Stimulated activated CD8-positive, alpha-beta memory T cell treated with anti-CD3 and anti-CD28 coated beads, Interleukin-15, amount 100 ng/mL, for 4 hours (primary cell): ENCODE results near the gene FMN1.

Experiments used
- DNase-seq, 2 donors: peaks; one replicate each; pipeline ENCODE4 v3.0.0-alpha.2; 2020; ENCODE audit warnings: low read depth in 2 of 2

FMN1 gene

DNA sequence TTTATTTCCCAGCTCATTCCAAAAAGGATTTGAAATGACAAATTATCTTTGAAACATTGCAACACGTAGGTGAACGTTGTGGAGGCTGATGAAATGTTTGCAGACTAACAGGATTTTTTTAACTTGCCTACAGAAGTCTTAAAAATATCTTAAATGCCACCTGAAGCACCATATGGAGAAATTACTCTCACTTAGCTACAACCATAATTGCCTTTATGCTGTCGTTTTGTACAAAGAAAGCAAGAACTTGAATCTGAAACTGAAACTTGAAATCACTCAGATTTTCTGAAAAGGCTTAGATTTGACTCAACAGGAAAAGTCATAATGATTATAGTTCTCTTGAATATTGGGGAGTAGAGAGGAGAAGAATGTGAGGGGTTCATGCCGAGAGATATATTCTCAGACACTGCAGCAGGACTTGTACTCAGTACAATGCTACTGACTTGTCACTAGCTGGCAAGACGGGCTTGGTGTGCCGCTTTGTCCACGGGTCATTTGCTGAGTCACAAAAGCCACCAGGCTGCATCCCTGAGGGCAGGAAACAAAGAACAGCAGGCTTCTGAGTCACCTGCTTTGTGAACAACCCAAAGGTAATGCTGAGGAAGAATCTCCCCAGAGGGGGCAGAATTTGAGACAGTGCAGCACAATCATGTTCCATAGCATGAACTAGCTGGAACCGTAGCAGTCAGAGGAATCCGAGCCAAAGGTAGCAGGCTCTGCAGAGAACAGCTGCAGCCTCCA lies 7.1 kb upstream of the FMN1 start:
- peak; percentile 18 to 56 for DNase-seq

DNA sequence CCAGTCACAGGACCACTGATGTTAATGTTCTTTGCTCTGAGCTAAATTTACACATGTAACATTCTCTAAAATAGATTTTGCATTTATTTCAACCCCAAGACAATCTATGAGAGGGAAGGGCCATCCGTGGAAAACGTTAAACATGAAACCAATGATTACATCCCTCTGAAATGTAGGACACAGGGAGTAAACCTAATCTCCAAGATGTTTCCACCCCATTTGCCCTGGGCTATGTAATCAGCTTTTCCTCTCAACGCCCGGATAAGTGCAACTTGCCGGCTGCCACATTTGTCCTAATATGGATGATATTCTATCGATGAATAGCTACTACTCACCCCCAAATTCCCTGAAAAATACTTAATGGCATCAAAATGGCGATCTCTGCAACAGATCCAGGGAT lies 6.4 kb upstream of the FMN1 start:
- no peak for DNase-seq

DNA sequence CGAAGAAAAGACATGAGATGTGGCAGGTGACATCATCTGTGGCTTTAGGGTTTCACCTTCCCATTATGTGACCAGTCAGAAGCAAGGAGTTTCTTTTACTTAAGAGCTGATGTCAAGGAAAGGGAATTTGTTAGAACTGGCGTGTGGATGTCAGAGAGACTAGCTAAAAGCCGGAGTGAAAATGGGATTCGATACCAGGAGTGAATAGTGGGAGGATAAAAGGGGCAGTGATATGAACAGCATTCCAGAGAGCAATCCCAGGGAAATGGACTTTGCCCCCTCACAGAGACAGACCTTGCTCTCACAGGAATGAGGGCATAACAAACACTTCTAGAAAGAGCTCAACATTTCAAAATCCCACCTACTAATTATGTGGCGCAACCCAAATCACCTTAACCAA lies 5.9 kb upstream of the FMN1 start:
- no peak for DNase-seq

DNA sequence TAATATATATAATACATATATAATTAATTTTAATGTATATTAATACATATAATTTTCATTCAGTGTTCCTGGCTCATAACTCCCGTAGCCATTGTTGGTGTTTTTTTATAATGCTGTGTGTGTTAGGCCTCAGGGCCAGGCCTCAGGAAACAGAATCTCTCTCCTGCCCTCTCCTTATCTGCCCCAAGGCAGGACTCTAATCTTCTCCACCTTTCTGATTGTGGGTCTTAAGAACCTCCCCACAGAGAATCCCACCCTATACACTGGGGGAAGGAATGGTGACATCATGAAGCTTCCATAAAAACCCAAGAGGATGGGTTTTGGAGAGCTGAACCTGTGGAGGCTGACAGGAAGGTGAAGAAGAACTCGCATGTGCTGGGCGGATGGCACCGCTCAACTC lies 4.0 kb upstream of the FMN1 start:
- no peak for DNase-seq

DNA sequence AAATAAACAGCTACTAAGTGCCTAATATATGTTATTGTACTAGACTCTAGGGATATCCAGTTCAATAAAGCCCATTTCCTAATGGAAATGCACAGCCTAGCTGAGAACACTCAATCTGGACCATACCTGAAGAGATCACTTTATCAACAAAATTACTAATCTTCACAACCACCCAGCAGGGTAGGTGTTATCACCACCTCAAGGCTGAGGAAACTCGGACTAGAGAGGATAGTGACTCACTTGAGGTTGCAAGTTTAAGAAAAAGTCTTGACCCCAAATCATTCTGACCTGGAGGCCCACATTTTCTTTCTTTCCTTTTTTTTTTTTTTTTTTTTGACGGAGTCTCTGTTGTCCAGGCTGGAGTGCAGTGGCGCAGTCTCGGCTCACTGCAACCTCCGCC lies 3.1 kb upstream of the FMN1 start:
- DNase-seq, result no peak

DNA sequence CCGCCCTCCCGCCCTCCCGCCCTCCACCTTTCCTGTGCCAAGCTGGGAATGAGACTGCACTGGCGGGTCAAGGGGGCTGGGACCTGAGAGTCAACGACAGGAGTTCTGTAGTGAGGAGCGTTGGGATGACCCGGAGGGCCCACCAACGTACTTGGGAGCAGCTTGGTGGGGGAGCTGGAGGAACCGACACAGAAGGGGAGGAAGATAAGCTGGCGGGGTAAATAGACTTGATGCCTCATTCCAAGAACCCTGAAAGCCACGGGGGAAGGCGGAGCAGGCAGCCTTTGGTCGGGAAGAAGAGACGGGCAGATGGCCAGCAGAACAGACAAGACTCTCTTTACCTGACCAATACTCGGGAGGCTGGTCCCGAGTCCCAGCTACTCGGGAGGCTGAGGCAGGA lies 277 bp downstream of the FMN1 start:
- DNase-seq, result no peak

DNA sequence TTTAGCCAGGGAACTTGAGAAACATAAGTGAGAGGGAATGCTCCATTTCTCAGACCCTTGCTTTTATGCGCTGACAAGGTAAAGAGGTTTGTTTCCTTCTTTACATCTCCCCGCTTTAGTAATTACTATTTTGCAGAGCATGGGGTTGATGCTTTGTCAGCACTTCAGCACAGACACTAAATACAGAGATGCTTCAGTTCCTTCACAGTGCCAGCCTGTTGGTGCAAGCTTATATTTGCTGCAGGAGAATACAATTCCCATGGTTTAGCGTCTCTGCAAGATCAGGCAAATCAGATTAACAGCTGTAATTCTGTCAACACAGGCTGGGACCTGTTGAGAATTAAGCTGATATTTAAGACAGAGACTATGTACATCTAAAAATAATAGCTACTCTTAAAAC lies 2.9 kb downstream of the FMN1 start:
- no peak for DNase-seq

DNA sequence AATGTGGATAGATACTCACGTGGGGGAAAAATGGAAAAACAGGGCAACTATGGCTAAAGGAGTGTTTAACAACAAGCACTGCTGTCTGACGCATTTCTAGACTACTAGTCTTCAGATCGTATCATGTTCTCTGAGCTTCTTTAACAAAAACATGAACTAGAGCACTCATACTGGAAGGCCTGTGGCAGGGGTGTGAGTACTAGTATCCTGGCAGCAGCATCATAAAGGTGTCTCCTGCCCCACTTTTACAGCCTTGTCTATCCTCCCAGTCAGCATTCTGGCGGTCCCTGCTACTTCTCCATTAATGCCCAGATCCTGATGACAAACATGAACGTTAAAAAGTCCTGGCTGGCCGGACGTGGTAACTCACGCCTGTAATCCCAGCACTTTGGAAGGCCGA lies 4.0 kb downstream of the FMN1 start:
- no peak for DNase-seq

DNA sequence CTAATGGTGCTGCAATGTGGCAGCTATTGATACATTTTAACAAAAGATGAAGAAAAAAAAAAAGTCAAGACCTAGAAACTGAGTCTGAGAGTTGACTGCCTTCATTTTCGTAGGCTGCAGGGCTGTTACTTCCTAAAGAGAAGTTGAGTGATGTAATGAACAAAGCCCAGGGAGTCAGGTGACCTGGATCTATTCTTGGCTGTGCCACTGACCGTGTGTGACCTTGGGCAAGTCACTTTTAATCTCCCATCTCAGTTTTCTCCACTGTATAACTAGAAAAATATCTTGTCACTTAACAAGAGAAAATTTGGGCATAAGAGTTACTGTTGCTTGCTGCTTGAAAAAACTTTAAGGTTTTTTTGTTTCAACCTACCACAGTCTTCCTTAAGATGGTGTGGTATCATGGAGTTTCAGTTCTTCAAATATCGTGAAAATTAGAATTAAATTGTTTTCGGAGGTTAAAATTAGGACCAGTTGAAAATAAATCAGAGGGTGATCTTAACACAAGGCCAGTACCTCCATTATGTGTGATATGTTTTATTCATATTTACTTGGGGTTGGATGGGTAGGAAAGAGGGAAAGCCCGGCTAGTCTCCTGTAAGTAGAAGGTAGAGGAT lies 5.8 kb downstream of the FMN1 start:
- DNase-seq, result no peak

DNA sequence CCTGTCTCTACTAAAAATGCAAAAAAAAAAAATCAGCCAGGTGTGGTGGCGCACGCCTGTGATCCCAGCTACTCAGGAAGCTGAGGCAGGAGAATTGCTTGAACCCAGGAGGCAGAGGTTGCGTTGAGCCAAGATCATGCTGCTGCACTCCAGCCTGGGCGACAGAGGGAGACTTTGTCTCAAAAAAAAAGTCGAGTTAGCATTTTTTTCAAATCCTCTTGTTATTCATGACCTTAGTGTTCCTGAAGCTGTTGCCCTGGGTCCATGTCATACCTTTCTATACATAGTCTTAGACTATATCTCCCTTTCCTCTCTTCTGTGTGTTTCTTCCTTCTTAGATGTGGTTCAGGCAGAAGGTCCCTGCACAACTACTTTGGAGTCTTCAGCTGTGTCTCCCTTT lies 6.4 kb downstream of the FMN1 start:
- no peak for DNase-seq

DNA sequence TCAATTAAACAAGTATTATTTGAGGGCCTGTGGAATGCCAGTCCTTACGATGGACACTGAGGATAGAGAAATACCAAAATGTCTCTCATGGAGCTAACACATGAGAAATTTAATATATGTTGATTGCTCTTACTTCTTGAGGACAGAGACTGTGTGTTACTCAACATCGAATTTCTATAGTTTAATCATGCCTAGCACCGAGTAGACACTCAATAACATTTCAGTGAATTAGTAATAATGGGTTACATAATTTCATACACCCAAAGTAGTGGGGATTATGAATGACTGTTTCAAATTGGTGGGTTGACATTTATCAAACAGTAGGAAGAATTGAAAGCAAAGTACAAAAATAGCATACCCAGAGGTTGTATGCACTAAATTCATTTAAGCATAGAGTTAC lies 11.2 kb downstream of the FMN1 start:
- no peak for DNase-seq

DNA sequence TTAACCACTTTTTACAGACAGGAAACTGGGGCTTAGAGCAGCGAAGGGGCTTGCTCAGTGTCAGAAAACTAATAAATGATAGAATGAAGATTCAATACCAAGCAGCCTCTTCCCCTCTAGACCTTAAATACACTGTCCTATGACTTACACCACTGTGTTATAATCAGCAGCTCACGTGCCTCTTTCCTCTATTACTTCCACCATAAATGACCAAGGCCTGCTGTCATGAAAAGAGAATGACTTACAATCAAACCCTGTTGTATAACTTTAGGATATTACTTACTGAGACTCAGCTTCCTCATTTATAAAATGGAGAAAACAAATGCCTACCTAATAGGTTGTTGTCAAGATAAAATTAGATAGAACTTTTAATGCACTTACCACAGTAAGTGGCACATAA lies 11.6 kb downstream of the FMN1 start:
- no peak for DNase-seq

DNA sequence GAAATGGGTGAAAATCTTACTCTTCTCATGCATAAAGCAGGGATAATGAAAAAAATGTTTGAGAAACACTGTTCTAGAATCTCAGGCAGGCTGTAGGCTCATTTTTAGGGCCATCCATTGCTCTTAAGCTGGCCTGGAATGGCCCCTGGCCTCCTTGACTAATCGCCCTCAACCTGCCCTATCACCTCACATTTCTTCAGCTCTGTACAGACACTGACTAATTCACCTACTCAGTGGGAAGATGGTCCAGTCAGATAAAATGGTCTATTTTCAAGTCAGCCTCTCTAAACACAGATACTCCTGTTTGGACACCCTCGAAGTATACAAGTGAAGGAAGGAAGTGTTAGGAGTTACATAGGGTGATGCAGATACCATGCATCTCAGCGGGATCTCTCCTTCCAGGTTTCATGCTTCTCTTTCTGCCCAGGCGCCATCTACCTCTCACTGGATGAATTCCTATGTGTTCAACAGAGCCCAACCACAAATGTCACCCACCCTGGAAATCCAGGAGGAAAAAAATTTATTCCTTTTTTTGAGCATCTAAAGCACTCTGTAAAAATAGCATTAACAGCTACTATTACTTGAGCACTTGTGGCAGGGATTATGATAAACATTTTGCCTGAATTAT lies 12.1 kb downstream of the FMN1 start:
- no peak for DNase-seq

DNA sequence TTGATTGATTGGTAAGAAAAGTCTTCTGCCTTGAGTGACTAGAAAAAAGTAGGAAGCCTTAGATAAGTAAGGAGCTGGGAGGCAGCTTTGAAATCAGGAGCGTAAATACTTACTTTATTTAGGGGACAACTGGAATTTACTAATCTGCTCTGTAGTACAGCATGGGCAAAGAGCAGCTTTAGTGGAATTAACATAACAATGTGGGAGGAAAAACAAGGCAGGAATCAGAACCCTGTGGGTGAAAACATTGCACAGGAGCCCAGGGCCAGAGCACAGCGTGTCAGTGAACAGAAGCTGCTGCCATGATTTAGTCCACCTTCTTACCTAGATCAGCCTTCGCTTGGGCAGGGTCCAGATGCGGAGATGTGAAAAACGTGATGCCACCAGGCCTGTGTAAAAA lies 14.6 kb downstream of the FMN1 start:
- no peak for DNase-seq

DNA sequence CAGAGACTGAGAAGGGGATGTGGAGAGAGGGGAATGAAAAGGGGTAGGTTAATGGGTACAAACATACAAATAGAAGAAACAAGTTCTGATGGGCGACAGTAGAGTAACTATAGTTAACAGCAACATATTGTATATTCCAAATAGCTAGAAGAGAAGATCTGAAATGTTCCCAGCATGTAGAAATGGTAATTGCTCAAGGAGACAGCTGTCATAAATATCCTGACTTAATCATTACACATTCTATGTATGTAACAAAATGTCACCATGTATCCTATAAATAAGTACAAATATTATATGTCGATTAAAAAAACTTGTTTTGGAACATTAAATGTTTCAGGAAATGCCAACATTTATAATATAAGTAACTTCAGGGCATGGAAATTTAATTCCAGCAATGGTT lies 23.3 kb downstream of the FMN1 start:
- no peak for DNase-seq

DNA sequence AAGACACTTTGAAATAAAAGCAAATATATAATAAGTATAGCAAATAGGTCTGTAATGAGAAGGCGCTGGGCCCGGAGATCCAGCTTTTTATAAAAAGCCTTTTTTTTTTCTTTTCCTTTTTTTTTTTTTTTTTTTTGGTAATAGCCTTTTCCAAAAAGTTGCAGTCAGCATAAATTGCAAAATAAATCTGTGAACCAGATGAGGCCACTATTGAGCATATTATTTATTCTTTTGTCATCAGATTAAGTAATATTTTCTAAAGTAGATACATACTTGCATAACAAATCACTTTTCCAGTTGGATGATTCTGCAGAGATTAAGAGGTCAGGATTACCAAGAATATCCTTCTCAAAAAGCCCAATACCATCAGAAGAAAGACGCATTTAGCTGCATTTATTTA lies 24.9 kb downstream of the FMN1 start:
- no peak for DNase-seq

DNA sequence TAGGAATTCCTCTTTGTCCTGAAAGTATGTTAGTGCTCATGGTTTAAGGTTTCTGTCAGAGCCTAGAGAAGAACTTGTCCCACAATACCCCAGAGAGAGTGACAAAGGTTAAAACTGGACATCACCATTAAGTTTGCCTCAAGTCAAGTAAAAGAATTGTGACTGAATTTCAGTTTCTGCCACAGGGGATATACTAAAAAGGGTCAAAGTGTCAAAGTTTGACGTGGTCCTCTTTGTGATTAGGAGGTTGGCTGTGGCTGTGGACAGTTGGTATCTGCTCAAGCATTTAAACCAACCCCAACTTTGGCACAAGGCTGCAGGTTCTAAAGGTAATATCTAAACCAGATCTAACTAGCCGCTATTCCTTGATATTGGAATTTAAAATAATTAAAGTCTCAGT lies 26.1 kb downstream of the FMN1 start:
- DNase-seq, result no peak

DNA sequence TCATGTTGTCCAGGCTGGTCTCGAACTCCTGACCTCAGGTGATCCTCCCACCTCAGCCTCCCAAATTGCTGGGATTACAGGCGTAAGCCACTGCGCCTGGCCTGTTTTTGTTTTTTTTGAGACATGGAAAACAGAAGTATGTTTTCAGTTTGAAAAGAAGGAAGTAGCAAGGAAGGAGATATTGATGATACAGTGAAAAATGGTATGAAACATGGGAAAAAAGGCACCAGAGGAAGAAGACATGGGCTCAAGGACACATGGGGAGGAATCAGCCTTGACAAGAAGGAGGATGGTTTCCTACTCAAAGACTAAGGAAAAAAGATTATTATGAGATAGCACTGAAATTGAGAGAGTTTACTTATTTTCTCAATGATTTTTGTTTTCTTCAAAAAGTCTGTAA lies 30.7 kb downstream of the FMN1 start:
- DNase-seq, result no peak

DNA sequence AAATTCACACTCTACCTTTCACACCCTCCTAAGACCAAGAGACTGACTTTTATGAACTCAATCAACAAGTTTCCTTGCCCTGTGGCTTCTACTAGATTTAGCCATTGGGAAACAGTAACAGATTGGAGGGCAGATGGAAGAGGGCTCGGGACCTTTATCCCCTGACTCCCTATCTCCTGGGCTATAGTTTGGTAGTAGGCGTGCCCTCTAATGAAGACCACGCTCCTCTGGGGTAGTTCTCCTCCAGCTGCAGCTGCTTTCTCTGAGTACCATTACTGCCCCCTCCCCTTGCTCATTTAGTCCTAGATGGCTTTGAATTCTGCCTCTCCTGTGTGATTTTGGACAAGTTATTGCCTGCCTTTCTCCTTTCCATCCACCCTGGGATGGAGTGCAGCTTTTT lies 33.3 kb downstream of the FMN1 start:
- DNase-seq, result no peak

DNA sequence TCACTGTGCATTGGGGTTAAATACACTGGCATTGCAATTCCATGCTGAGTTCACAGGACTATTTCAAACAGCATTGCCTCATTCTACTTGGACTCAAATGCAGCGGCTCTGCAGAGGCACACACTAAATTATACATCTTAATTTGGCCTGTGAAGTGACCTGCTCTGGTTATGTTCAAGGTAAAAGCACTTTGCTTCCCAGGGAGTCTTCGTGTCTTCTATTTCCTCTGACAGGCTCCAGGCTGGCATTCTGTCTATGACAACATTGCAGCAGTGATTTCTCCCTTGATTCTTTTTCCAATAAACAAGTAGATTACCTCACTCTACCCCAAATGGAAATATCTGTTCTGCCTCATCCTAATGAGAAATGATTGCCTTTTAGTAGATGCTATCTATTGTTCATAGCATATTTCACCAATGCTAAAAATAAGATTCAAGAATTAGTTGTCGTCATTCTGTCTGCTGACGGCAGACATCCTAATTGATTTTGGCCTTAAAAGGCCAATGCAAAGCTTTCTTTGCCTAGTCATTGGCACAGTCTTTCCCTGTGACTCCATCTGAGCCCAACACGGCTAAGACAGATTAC lies 33.8 kb downstream of the FMN1 start:
- no peak for DNase-seq

DNA sequence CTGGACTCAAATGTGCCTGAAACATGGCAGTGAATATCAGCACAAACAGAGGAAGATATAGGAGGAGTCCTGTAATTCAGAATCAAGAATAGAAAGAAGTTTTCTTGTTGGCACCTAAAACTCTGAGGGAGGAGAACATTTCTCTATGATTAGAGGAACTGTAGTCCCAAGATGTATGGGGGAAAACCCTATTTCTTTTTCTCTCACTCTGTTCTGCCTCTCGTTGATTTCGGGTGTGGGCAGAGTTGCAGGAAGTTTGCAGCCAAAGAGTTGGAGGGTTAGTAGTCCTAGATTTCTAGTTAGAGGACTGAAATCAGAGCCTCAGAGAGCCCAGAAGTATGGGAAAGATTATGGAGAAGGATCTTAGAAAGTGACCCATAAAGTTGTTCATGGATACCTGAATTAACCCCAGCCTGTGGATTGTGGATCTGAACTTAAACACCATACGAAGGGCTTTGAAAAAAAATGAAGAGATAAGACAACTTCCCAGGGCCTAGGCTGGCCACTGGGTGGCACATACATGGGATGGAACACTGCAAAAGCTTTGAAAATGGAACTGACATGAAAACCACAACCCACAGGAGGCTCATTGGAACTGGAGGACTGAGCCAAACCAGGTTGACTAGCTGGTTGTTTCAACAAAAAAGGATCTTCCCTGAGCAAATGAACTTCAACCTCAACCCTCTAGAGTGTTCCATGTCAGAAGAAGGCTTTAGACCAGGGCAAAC lies 34.6 kb downstream of the FMN1 start:
- DNase-seq, result no peak

DNA sequence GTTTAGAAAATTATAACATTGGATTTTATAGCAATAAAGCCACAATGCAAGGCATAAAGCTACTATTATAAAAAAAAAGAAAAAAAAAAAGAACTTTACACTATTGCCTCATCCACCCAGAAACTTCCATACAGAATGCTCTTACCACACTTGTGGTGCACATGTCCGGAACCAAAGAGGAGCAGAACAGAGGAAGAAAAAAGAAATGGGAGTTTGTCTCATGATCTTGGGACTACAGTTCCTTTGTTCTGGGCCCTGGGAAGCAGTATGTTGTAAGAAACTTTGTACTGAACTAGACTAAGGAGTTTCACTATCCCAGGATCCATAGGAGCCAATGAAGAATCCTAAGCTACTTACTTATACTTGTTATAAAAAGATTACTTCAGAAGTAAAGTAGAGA lies 36.1 kb downstream of the FMN1 start:
- no peak for DNase-seq
